ENCODE data around the gene GRPEL1.

DNA sequence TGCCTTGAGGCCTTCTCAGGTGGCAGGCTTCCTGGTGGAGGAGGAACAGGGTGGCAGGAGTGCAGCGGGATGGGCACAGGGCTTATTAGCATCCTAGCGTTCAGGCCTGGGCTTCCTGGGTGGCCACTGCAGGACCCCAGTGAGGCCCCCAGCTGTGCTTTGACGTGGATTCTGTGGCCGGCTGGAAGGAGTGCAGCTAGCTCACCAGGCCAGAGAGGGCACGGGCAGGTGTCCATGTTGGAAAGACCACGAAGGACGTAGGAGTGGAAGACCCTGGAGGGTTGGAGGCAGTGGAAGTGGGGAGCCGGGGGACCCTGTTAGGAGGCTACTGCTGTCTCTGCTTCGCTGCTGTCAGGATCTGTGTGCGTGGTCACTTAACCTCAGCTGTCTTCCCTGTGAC lies 37.9 kb downstream of the GRPEL1 start:
- TF ChIP-seq, protein P1, sequence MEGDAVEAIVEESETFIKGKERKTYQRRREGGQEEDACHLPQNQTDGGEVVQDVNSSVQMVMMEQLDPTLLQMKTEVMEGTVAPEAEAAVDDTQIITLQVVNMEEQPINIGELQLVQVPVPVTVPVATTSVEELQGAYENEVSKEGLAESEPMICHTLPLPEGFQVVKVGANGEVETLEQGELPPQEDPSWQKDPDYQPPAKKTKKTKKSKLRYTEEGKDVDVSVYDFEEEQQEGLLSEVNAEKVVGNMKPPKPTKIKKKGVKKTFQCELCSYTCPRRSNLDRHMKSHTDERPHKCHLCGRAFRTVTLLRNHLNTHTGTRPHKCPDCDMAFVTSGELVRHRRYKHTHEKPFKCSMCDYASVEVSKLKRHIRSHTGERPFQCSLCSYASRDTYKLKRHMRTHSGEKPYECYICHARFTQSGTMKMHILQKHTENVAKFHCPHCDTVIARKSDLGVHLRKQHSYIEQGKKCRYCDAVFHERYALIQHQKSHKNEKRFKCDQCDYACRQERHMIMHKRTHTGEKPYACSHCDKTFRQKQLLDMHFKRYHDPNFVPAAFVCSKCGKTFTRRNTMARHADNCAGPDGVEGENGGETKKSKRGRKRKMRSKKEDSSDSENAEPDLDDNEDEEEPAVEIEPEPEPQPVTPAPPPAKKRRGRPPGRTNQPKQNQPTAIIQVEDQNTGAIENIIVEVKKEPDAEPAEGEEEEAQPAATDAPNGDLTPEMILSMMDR (IDR thresholded peaks at IDR 0.05), result no peak
- no peak for TF ChIP-seq POLR2A (IDR thresholded peaks at IDR 0.05)
